Right lobe of liver (tissue), 6 donors: Measurements from ENCODE around the gene MYO9A. TPM values are rescaled to one million over a fixed set of nuclear protein-coding genes. Genes with fewer than 3 reads are reported as not detected.

Source experiments
- ATAC-seq, 4 donors: fragments of 200-7000 bp; cut with Tn5 transposase; one replicate each; pipeline ENCODE4 v1.9.1; 2020; ENCODE audit warnings: mild to moderate bottlenecking in 4 of 4, moderate library complexity in 4 of 4
- DNase-seq, 3 donors: peaks; one replicate each; pipeline ENCODE4 v3.0.0-alpha.2; 2020
- H3K27ac ChIP-seq, 3 donors: fragments of 200-600 bp; one replicate each; pipeline ENCODE4 v1.8.0; 2022
- H3K27me3 ChIP-seq, 2 donors: fragments of 200-600 bp; one replicate each; pipeline ENCODE4 v1.8.0; 2022
- H3K36me3 ChIP-seq, 4 donors: fragments of 200-600 bp; sonication (generic) in 1 of 4; one replicate each; pipeline versions ENCODE4 v1.5.1 to v1.8.0; 2017 to 2022; ENCODE audit warnings: control low read depth in 1 of 4
- H3K4me1 ChIP-seq, 4 donors: fragments of 200-600 bp; sonication (generic) in 1 of 4; one replicate each; pipeline versions ENCODE4 v1.5.1 to v1.8.0; 2017 to 2022; ENCODE audit warnings: control low read depth in 1 of 4
- H3K4me3 ChIP-seq, 3 donors: fragments of 200-600 bp; one replicate each; pipeline ENCODE4 v1.8.0; 2022
- H3K9me3 ChIP-seq, 4 donors: fragments of 200-600 bp; sonication (generic) in 1 of 4; one replicate each; pipeline versions ENCODE4 v1.5.1 to v1.8.0; 2017 to 2022; ENCODE audit warnings: control low read depth in 1 of 4
- CTCF ChIP-seq, 4 donors: fragments of 200-600 bp in 3 of 4; fragments of 450-650 bp in 1 of 4; IDR thresholded peaks; one replicate each; pipeline versions ENCODE4 v1.5.1 to v1.8.0; 2016 to 2022; ENCODE audit warnings: antibody characterized with exemption in 4 of 4, mild to moderate bottlenecking in 2 of 4
- POLR2A ChIP-seq: fragments of 450-650 bp; IDR thresholded peaks from one replicate; pipeline ENCODE4 v1.6.1; 2017; ENCODE audit warnings: antibody characterized with exemption, mild to moderate bottlenecking
- WGBS: methylation state at CpG from one replicate; pipeline ENCODE4 v1.1.6; 2018; ENCODE audit warnings: low coverage, low lambda C conversion rate; ENCODE audit not compliant: insufficient coverage; ENCODE audit errors: missing lambda C conversion rate; 5-methylcytosine and 5-hydroxymethylcytosine counted together
- intact Hi-C, 2 donors: fragments of 100-400 bp; cut with DNase I; formaldehyde crosslinking; loops; one replicate each; pipeline versions ENCODE4 v1.11.2 to v1.14.1; 2022
- total RNA-seq, 6 experiments: library from RNA; depleted of rRNA in 2 of 6; stranded (reverse); fragments of >200 nt in 2 of 6; fragmentation: NEBNext Ultra II Directional in 3 of 6; extraction: Animal tissue kit (Norgen Biotek cat#: 25700) in 3 of 6; gene quantifications; one replicate each; pipeline versions ENCODE4 v1.1.0 to v1.2.4, GENCODE V29; 2016 to 2023
- donor health status: DM: no; HTN: yes; CAD: no.
- donor health status: DM: no; HTN: no; CAD: no.
- donor health status: DM: no; HTN: no; CAD: no.
- donor health status: DM: no; HTN: yes; CAD: no.
- donor health status: DM: no; HTN: yes; CAD: no.

MYO9A gene
- total RNA-seq, 6 experiments from 2014 or later, result 5.6 to 10.4 (median 8.5) TPM

DNA sequence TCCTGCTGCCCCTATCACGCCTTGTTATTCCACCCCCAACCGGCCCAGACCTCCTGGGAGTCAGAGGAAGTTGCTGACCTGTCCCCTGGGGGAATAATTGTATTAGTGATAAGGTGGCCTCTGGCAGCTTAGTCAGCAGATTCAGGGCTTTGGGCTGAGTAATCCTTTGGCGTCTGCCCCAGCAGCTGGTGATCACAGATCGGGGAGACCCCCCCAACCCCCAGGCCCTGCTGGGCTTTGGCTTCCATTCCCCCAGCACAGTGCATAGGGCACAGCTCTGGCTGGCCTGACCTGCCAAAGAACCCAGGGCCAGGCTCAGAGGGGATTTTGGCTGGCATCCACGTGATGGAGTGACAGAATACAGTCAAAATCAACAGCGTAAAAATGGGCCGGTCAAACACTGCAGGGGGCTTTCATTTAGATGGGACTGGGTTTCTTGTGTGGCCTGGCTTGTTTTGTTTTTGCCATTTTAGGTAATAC lies 311.5 kb downstream of the MYO9A start:
- Histone ChIP-seq H3K36me3 (no peaks in the 10 kb centered on the region), H3K4me3 (no peak overlapping the region), H3K27ac (no peak overlapping the region), H3K4me1 (no peaks in the 10 kb centered on the region), H3K9me3 (no peaks in the 10 kb centered on the region), H3K27me3 (no peaks in the 10 kb centered on the region)
- intact Hi-C loops, result loop anchor here in 1 of 2 donors (10.0 kb wide), 1 partner anchor 62 kb away; no protein-coding TSS in a partner anchor
- DNase-seq (no peak), ATAC-seq (peak in 1 of 4 donors; percentile 17)
- WGBS, result 75% methylated on average over 2 of the region's 7 CpGs
- no peak for TF ChIP-seq POLR2A
- no peak for TF ChIP-seq CTCF (IDR thresholded peaks at IDR 0.05)

DNA sequence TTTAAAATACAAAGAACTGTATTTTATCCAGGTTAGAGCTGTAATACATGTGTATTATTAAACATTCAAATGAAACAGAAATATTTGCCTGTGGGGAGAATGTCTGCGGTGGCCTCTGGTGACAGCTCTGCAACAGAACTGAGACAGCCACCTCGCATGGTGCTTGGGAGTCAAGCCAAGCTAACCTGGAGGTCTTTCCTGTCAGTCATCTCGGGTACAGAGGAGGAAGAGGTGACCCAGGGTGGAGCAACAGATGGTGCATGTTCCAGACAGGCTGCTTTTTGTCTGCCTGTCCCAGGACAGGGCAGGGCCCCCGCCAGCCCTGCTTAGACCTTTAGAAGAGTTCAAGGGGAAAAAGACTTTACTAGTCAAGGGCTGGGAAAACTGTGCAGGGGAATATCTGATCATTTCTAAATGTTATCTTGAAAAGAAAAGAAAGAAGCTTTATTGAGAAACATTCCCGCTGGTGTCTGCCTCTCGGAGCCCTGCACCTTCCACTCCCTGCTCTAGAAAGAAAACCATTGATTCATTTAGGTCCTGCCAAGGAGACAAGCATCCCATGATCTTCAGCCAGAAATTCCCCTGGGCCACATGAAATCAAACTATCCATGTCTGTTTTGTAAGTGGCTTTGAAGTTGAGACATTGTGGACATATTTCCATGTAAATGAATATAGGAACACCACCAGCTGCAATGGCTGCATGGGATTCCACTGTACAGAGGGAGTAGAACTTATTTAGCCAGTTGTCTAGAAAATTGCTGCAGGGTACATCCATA lies 313.1 kb downstream of the MYO9A start:
- WGBS, result 51% methylated on average over 5 of the region's 6 CpGs
- no peak for TF ChIP-seq POLR2A
- TF ChIP-seq CTCF (IDR thresholded peaks at IDR 0.05), result no peak
- DNase-seq, result no peak
- Histone ChIP-seq H3K36me3 (no peaks in the 10 kb centered on the region), H3K27ac (no peak overlapping the region), H3K9me3 (no peaks in the 10 kb centered on the region), H3K4me1 (no peaks in the 10 kb centered on the region), H3K27me3 (no peaks in the 10 kb centered on the region), H3K4me3 (no peak overlapping the region)
- no peak for ATAC-seq
- intact Hi-C loops, result loop anchor here in 1 of 2 donors (10.0 kb wide), 1 partner anchor 60 kb away; no protein-coding TSS in a partner anchor

DNA sequence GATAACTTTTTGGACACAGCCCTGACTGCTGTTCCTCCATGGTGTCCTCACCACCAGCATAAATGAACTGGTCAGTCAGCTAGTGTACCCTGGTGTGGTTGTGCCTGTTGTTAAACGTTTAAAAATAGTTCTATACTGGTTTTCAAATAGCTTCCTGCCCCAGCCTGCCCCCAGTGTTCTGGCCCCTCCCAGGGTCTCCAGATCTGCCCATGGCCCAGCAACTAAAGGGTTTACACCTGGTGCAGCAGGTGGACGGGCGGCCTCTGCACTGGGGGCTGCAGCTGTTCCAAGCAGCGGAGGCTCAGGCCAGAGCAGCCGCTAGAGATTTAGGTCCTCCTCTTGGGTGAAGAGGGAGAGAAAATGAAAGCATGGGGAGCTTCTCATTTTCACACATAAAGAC lies 313.7 kb downstream of the MYO9A start:
- intact Hi-C loops, result loop anchor here in 1 of 2 donors (10.0 kb wide), 1 partner anchor 59 kb away; no protein-coding TSS in a partner anchor
- WGBS, result 55% methylated on average over 5 of the region's 5 CpGs
- DNase-seq, result no peak
- Histone ChIP-seq H3K9me3 (no peaks in the 10 kb centered on the region), H3K36me3 (no peaks in the 10 kb centered on the region), H3K27me3 (no peaks in the 10 kb centered on the region), H3K4me3 (no peak overlapping the region), H3K4me1 (no peaks in the 10 kb centered on the region), H3K27ac (no peak overlapping the region)
- no peak for ATAC-seq
- TF ChIP-seq CTCF (IDR thresholded peaks at IDR 0.05) (no peak), POLR2A (no peak)

DNA sequence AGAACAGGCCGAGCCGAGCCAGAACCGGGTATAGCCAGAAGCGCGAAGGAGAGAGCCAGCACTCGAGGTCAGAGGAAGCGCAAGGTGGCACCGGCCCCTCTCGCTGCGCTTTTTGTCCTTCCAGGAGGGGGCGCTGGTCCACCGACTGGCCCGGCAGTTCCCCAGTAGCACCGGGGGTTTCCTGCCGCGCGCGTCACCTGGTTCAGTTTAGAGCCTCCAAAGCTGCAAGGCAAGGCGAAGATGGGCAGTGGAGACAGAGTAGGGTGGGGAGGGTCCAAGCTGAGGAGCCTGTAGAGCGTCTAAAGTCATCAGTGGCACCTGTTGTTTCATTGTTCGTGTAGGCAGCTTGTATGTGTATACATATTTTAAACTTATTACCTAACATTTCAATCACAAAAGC lies 315.2 kb downstream of the MYO9A start:
- Histone ChIP-seq H3K27me3 (no peaks in the 10 kb centered on the region), H3K27ac (no peak overlapping the region), H3K9me3 (no peaks in the 10 kb centered on the region), H3K36me3 (no peaks in the 10 kb centered on the region), H3K4me1 (no peaks in the 10 kb centered on the region), H3K4me3 (no peak overlapping the region)
- peak in 3 of 4 donors; percentile 35 to 45 (median 44) for ATAC-seq
- 32% methylated on average over 11 of the region's 21 CpGs for WGBS
- no peak for DNase-seq
- intact Hi-C loops, result loop anchor here in 1 of 2 donors (10.0 kb wide), 1 partner anchor 58 kb away; no protein-coding TSS in a partner anchor
- TF ChIP-seq CTCF (IDR thresholded peaks at IDR 0.05), result peak; percentile 24 to 48 (median 34)
- no peak for TF ChIP-seq POLR2A
